ENCODE data around the gene ZNF41. TPM values are rescaled to one million over a fixed set of nuclear protein-coding genes. Genes with fewer than 3 reads are reported as not detected.

ZNF41 gene
- polyA plus RNA-seq, 3 donors: 1.8 to 4.3 (median 3.1) TPM

GRCh38 chrX:47501226-47502074 lies 18.4 kb upstream of the ZNF41 start:
- WGBS (ENCODE audit: insufficient coverage): 67% methylated on average over 3 of the region's 7 CpGs
- peaks cover 11 to 44% of the 10 kb centered on the region in 2 donors for H3K4me1 ChIP-seq (ENCODE audit: control insufficient read depth in 1 of 2, insufficient read depth in 2 of 2, low read length in 2 of 2)
- Mint-ChIP-seq H3K9me3 (peaks cover 0 to 4% (median 2%) of the 10 kb centered on the region in 7 donors), H3K27ac (no peak overlapping the region), H3K4me1 (peaks cover 35% of the 10 kb centered on the region), H3K27me3 (ENCODE audit: low read depth in 3 of 3) (peaks cover 0 to 4% (median 2%) of the 10 kb centered on the region in 3 donors), H3K36me3 (no peaks in the 10 kb centered on the region), H3K4me3 (no peak overlapping the region)
- no peak overlapping the region for H3K4me2 ChIP-seq (replicated peaks; ENCODE audit: extremely low read depth, low read length, poor library complexity, severe bottlenecking)
- H3K4me3 ChIP-seq (replicated peaks in 1 of 3; ENCODE audit: low read depth in 2 of 3, low read length in 3 of 3): no peak overlapping the region
- H3K79me2 ChIP-seq (ENCODE audit: insufficient read depth, low read length): no peaks in the 10 kb centered on the region
- H2AFZ ChIP-seq (ENCODE audit: insufficient read depth, low read depth, low read length, poor library complexity, severe bottlenecking): no peak overlapping the region
- TF ChIP-seq CTCF (IDR thresholded peaks at IDR 0.05): no peak
- no peak overlapping the region for H3K9ac ChIP-seq (ENCODE audit: insufficient read depth, low read length, poor library complexity, severe bottlenecking)
- H4K20me1 ChIP-seq (ENCODE audit: insufficient read depth, low read length): no peaks in the 10 kb centered on the region
- intact Hi-C loops (cut with micrococcal nuclease): no loop called here
- H3K9me3 ChIP-seq (replicated peaks in 1 of 2; ENCODE audit: control insufficient read depth in 1 of 2, insufficient read depth in 1 of 2, low read length in 2 of 2): no peaks in the 10 kb centered on the region
- H3K27me3 ChIP-seq (ENCODE audit: control insufficient read depth in 2 of 2, insufficient read depth in 2 of 2, low read length in 2 of 2): no peaks in the 10 kb centered on the region
- DNase-seq: no peak
- H3K36me3 ChIP-seq (replicated peaks in 1 of 2; ENCODE audit: control insufficient read depth in 1 of 2, insufficient read depth in 2 of 2, low read length in 2 of 2): no peaks in the 10 kb centered on the region
- H3K27ac ChIP-seq (ENCODE audit: low read depth in 1 of 2, low read length in 2 of 2): no peak overlapping the region

- Histone ChIP-seq H3K9ac (ENCODE audit: insufficient read depth, low read length, poor library complexity, severe bottlenecking) (no peak overlapping the region), H3K27ac (ENCODE audit: low read depth in 1 of 2, low read length in 2 of 2) (no peak overlapping the region), H3K4me3 (replicated peaks in 1 of 3; ENCODE audit: low read depth in 2 of 3, low read length in 3 of 3) (no peak overlapping the region), H4K20me1 (ENCODE audit: insufficient read depth, low read length) (no peaks in the 10 kb centered on the region), H3K9me3 (replicated peaks in 1 of 2; ENCODE audit: control insufficient read depth in 1 of 2, insufficient read depth in 1 of 2, low read length in 2 of 2) (no peaks in the 10 kb centered on the region), H3K36me3 (replicated peaks in 1 of 2; ENCODE audit: control insufficient read depth in 1 of 2, insufficient read depth in 2 of 2, low read length in 2 of 2) (no peaks in the 10 kb centered on the region), H3K79me2 (ENCODE audit: insufficient read depth, low read length) (no peaks in the 10 kb centered on the region), H3K4me1 (ENCODE audit: control insufficient read depth in 1 of 2, insufficient read depth in 2 of 2, low read length in 2 of 2) (peaks cover 11 to 42% of the 10 kb centered on the region in 2 donors), H3K4me2 (replicated peaks; ENCODE audit: extremely low read depth, low read length, poor library complexity, severe bottlenecking) (no peak overlapping the region), H2AFZ (ENCODE audit: insufficient read depth, low read depth, low read length, poor library complexity, severe bottlenecking) (no peak overlapping the region), H3K27me3 (ENCODE audit: control insufficient read depth in 2 of 2, insufficient read depth in 2 of 2, low read length in 2 of 2) (no peaks in the 10 kb centered on the region)
- no peak for TF ChIP-seq CTCF (IDR thresholded peaks at IDR 0.05)
- Mint-ChIP-seq H3K4me3 (no peak overlapping the region), H3K9me3 (peaks cover 0 to 4% (median 0%) of the 10 kb centered on the region in 7 donors), H3K27me3 (ENCODE audit: low read depth in 3 of 3) (peaks cover 0 to 4% (median 2%) of the 10 kb centered on the region in 3 donors), H3K27ac (no peak overlapping the region), H3K36me3 (no peaks in the 10 kb centered on the region), H3K4me1 (peaks cover 36% of the 10 kb centered on the region)
- intact Hi-C loops (cut with micrococcal nuclease): no loop called here
- 92% methylated on average over 2 of the region's 5 CpGs for WGBS (ENCODE audit: insufficient coverage)
- DNase-seq: no peak
These were observed 17.5 kb upstream of the ZNF41 start for GRCh38 chrX:47500554-47500953.

Data from CD14-positive monocyte (primary cell).